ENCODE results near the gene CIBAR2.

CIBAR2 gene

DNA sequence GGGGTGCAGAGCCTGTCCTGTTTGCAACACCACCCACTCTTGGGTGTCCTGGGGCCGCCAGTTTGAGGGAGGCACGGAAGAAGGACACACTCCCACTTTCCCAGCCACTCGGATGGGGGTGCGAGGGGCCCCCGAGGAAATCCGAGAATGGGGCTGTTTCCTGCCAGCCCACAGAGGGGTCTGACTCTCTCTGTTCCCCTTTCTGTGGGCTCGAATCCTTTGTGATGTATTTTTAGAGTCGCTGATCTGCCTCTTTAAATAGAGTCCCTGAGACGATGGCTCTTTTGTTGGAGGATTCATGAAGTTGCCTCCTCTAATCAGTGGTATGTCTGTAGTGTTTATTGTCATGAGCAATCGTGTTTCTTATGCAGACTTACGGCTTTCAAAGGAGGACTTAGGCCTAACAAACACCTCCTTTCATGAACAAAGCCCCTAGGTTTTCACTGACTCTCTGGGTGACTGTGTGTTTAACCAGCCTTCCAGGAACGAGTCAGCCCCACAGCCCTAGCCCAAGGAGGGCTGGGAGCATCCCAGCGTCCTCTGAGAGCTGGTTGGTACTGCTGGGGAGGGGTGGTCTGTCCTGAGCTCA lies 29.1 kb downstream of the CIBAR2 start:
- no peak for DNase-seq (ENCODE audit: low read depth)

DNA sequence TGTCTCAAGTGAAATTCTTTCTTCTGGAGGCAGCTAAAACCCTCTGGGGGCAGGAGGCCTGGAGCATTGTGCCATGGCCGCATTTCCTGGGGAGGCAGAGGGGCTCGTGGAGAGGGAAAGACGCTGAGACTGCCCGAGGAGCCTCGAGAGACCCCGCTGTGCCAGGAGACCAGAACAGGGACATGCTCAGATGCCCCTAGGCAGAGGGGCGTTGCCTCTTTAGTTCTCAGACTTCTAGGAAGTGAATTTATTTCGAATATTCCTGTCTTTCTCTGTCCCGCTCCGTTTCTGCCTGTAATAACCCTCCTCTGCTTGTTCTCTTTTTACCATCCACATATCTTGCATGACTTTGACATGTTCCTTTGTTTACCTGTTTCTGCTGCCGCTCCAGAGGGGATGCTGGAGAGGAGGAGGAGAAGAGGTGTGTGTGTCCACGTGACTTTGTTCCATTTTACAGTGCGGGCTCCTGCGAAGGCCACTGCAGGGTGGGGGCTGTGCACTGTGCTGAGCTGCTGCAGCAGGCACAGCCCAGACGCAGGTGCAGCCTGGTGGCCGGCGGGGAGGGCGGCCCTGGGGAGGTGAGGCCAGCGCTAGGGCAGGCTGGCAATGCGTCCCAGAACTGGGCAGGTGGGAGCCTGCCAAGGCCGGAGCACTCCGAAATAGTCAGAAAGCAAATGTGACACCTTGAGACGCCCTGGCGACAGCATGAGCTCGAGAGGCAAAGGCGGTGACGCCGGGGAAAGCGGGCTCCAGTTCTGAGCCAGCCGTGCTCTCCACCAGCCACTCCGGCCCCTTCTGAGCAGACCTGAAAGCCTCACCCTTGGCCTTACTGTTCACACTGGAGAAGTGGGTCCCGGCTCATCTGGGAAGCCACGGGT lies 29.9 kb downstream of the CIBAR2 start:
- no peak for DNase-seq (ENCODE audit: low read depth)

DNA sequence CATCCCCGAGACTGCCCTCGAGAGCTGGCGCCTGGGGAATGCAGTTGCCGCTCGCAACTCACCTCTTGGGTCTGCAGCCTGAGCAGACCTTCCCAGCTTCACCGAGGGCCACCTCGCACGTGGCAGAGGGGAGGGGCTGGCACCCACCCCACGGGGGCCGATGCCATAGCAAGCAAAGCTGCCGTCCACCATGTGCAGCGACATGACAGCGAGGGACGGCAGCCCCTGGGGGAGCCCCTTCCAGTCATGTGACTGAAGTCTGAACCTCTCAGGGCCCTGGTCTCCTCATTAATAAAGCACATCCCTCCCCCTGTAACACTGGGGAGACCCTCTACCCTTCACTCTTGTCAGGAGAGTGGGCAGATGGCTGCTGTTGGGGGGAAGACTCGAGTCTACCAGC lies 30.5 kb downstream of the CIBAR2 start:
- no peak for DNase-seq (ENCODE audit: low read depth)

DNA sequence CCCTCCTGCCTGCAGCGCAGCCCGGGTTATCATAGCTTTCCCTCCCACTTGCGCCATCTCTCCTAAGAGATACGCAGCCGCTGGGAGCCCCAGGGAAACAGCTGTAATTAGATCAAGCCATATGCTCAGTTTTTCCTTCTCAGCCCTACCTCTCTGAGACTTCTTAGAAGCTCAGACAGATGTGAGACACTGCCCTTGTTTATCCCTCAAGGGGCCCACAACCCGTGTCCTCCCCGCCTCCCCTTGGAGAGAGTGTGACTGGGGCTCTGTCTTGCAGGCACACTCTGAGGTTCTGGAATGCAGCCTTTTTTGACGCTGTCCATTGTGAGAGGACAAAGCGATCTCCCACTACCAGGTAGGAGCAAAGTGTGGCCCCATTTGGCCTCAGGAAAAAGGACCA lies 31.2 kb downstream of the CIBAR2 start:
- no peak for DNase-seq (ENCODE audit: low read depth)

DNA sequence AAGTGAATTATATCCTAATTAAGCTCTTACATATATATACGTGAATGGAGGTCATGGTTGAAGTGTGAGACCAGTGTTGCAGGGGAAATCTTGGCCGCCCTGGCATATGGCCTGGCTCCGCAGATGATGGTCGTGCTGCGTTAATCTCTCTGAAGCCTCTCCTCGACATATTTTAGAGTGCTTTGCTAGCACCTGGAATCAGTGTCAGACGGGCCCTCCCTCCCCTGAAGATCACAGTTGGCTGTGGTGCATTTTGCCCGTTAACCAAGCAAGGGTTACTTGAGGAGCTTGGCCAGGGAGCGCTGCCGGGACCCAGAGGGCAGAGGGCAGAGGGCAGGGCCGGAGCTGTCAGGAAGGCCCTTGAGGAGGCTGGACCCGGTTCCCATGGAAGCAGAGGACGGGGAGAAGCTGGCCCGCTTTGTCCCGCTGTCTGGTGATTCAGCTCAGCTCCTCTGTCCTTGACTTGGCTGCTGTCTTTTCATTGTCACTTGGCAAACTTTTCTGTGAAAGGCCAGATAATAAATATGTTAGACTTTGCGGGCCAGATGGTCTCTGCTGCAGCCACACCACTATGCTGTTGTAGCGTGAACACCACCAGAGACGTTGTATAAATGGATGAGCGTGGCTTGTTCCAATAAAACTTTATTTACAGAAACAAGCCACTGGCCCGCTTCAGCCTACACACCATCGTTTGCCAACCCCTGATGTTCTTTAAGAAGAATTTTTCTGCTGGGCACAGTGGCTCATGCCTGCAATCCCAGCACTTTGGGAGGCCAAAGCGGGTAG lies 32.3 kb downstream of the CIBAR2 start:
- DNase-seq (ENCODE audit: low read depth), result no peak

DNA sequence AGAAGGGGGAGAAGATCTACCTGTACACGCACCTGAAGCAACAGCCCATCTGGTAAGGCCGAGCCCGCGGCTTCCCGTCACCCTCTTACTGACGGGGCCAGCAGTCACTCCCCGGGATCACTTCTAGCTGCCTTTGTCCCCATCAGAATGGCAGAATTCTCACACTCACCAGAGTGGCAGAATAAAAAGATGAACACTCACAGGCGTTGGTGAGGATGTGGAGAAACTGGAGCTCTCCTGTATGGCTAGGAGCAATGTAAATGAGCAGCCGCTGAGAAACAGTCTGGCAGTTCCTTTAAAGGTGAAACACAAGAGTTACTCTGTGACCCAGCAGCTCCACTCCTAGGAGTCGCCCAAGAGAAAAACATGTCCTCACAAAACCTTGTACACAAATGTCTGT lies 33.3 kb downstream of the CIBAR2 start:
- no peak for DNase-seq (ENCODE audit: low read depth)

DNA sequence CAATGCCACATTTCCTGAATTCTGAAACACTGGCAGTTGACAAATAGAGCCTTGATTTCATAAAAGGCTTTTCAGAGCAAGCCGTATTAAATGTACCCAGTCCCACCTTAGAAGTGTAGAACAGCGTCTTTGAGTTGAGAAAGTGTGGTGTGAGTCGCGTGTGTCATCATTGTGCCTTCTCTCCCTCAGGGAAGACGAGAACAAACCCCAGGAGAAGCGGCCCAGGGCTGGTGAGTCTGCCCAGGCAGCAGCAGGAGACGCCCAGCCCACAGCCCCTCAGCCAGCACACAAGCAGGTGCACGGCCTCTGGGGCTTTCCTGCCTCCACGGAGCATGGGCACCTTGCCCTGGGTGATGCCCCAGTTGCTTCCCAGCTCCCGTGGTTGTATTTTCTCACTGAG lies 34.0 kb downstream of the CIBAR2 start:
- no peak for DNase-seq (ENCODE audit: low read depth)

DNA sequence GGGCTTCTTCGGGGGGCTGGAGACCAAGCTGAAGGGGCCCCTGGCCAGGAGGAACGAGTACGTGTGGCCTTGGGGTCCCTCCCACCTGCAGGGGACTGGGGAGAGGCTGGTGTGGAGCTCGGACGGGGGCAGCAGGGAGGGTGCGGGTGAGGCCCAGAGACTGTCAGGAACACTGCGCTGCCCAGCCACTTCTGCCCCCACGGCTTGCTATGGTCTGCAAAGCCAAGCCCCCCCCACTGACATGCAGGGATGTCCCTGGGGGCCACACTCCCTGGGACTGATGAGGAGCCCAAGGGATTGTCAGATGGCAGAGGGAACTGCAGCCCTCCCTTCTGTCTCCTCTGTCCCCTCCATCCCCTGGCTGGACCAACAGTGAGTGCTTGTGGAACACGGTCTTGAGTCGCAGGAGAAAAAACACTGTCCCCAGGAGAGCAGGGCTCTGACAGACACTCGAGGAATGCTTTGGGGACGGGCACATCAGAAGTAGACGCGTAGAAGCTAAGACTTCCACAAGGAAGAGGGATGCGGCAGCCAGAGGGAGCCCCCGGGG lies 34.6 kb downstream of the CIBAR2 start:
- no peak for DNase-seq (ENCODE audit: low read depth)

DNA sequence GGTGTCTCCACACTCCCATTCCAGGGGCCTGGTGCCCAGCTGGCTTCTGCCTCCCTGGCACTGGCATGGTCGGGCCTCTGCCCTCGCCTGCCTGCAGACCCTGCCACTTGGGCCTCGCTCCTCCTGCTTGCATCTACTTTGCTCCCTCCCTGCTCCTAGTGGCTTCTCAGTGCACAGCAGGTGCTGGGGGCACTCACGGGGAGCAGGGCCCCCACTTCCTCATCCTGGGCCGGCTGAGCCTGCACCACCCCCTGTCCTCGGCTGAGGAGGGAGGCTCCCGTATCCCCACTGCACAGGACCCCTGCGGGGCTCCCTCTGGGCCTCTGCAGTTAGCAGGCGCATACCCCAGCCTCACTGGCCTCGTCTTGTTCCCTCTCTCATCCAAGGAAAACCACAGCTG lies 35.2 kb downstream of the CIBAR2 start:
- no peak for DNase-seq (ENCODE audit: low read depth)

DNA sequence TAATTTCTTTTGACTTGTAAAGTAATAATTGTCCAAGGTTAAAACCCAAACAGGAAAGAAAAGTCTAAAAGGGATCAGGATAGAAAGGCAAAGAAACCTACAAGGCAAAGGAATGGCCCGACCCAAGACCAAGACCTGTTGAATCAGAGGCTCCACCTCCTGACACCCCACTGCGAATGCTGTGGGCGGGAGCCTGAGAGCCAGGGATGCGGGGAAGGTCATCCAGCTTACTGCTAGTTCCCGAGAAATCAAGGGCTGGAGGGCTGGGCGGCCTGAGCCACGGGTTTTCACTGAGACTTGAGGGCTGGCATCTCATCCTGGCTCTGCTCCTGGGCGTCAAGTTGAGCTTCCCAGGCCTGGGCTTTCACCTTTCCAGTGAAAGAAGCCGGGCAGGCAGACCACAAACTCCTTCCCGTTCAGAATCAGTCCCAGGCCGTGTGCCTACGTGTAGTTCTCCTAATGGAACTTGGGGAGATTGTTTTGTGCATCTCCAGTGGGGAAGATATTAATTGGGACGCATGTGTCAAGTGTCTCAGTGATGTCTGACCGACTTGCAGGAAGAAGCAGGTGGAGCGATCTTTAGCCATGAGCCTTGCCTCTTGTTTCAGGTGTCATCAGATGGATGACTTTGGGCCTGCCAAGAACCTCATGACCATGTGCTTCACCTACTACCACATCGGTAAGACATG lies 36.9 kb downstream of the CIBAR2 start:
- DNase-seq (ENCODE audit: low read depth), result no peak

DNA sequence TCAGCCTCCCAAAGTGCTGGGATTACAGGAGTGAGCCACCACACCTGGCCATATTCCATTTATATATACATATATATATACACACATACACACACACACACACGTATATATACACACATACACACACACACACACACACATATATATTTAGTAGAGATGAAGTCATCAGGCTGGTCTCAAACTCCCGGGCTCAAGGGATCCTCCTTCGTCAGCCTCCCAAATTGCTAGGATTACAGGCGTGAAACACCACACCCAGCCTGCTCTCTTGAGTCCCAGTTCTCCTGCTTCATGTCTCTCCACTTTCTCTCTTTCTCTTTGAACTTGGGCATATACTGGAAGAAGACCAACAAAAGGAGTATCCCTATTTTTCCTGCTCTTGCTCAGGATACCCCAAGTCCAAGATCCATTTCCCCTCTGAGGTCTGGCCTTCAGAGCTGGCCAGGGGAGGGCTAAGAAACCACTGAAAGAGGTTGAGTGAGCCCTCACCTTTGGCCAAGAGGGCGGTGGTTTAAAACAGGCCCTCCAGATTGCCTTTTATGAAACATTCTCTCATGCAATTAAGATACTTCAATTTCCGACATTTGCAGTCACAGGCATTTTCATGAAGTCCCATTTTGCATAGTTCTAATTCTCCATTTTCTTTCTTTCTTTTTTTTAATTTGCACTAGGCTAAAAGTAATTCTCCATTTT lies 37.9 kb downstream of the CIBAR2 start:
- no peak for DNase-seq (ENCODE audit: low read depth)

DNA sequence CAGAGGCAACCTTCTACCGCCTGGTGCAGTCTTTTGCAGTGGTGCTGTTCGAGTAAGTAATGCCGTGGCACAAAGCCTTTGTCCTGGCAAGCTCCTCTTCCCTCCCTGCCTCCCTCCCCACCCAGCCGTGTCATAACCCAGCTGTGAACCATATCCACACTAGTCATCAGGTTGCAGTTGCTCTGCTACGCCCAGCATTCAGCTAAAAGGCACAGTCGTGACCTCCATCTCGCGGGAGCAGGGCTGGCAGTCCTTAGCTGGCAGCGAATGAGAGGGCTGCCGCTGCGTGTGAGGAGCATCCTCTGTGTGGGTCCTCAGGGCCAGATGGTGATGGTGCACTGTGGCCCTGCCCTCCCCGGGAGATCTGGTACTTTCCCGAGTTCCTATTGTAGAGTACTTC lies 39.3 kb downstream of the CIBAR2 start:
- no peak for DNase-seq (ENCODE audit: low read depth)

DNA sequence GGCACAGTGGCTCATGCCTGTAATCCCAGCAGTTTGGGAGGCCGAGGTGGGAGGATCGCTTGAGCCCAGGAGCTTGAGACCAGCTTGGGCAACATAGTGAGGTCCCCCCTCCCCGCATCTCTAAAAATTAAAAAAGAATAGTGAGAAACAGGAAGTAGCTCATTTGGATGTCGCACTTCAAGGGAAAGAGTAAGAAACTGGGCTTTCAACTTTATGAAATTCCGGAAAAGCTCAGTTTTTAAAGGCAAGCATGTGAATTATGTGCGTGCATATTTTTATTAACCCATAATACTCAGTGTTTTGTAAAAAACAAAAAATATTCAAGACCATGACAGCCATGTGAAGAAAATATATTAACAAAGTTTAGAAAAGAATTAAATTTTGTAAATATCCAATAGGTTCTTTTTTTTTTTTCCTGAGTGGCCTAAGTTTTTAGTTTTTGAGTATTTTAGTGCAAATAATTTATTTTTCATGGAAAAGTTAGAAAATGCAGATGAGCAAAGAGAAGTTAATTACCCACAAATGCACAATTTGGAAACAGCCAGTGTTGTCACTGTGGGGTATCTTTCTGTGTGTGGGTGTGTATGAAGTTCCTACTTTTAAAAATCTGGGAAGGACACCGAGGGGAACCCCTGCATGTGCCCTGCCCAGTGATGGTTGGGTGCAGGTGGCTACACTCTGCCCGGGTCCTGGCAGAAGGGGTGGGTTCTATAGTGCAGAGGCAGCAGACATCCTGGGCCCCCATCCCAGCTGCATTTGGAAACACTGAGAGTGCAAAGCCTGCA lies 40.0 kb downstream of the CIBAR2 start:
- DNase-seq (ENCODE audit: low read depth), result no peak

DNA sequence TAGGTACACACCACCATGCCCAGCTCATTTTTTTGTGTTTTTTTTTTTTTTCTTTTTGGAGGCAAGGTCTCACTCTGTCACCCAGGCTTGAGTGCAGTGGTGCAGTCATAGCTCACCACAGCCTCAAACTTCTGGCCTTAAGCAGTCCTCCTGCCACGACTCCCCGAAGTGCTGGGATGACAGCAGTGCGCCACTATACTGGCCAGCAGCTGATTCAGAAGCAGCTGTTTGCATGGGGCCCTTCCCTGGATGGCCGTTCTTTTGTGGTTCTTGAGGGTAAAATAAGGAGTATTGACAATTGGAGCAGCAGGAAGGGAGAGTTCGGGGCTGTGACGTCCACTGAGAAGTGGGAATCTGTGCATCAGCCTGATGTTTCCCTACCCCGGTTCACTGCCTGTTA lies 43.1 kb downstream of the CIBAR2 start:
- DNase-seq (ENCODE audit: low read depth), result no peak

DNA sequence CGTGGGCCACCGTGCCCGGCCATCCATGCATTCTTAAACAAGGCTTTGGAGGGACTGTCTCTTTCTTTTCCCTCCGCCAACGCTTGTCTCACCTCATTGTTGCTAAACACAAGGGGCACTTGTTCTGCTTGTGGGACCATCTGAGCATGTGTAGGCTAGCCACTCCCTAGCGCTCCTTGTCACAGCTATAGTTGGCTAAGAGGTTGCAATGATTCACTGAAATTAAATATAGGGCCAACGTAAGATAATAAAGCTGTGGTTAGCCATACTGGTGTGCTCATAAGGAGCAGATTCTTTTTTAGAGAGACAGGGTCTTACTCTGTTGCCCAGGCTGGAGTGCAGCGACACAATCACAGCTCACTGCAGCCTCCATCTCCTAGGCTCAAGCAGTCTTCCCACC lies 43.5 kb downstream of the CIBAR2 start:
- no peak for DNase-seq (ENCODE audit: low read depth)

DNA sequence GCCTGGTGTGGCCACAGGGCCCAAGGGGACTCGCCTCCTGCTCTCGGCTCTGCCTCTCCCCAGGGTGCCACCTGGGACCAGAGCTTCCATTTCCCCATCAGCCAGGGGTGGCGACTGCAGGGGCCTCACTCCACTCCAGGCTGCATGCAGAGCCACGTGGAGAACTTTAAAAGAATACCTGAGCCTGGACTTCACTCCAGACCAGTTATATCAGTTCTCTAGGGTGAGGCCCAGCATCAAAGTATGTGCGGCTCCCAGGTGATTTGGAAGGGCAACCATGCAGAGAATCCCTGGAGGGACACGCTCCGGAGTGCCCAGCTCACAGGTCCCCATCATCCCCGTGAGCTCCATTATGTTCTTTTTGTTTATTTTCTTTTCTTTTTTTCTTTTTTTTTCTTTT lies 44.8 kb downstream of the CIBAR2 start:
- DNase-seq (ENCODE audit: low read depth), result no peak

DNA sequence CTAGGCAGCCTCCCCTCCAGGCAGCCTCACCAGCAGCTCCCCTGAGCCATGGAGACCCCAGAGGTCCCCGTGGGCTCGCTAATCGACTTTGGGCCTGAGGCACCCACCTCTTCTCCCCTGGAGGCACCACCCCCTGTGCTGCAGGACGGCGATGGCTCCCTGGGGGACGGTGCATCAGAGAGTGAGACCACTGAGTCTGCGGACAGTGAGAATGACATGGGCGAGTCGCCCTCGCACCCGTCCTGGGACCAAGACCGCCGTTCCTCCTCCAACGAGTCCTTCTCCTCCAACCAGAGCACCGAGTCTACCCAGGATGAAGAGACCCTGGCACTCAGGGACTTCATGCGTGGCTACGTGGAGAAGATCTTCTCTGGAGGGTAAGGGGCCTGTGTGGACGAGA lies 45.2 kb downstream of the CIBAR2 start:
- no peak for DNase-seq (ENCODE audit: low read depth)

DNA sequence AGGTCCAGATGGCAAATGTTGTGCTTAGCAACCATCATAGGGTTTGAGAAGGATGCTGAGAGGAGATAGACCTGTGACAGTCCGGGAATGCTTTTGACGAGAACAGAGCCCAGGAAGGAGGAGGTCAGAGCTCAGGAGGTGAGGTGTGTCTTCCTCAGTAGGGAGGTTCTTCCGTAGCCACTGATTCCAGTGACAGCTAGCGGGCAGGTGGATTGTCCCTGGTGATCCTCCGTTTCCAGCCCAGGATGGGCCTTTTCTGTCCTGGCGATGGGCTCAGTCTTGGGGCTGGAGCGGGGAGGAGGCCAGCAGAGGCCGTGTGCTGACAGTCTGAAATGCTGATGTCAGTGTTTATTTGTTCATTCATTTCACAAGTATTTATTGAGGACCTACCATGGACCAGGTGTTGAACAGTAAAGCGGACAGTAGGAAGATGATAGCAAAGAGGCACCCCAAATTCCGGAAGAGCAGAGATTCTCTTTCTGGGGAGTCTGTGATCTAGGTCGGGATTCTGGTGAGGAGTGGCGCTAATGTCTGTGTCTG lies 45.9 kb downstream of the CIBAR2 start:
- DNase-seq (ENCODE audit: low read depth), result no peak

DNA sequence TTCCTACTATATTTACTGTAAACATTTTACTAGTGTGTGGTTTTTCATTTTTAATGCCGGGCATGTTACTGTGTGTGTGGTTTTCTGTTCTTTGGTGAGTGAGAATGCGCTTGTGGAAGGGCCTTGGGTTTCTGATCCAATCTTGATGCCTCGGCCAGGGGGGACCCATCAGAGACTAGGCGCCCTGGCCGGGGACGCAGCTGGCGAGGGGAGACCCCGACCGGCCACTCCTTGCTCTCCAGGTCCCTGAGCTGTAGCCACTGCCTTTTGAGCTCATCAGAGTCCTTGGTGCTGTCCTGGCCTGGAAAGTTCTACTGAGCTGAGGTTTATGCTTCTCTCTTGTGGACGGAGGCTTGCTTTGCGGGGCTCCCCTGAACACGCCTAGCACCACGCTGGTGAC lies 47.2 kb downstream of the CIBAR2 start:
- no peak for DNase-seq (ENCODE audit: low read depth)

DNA sequence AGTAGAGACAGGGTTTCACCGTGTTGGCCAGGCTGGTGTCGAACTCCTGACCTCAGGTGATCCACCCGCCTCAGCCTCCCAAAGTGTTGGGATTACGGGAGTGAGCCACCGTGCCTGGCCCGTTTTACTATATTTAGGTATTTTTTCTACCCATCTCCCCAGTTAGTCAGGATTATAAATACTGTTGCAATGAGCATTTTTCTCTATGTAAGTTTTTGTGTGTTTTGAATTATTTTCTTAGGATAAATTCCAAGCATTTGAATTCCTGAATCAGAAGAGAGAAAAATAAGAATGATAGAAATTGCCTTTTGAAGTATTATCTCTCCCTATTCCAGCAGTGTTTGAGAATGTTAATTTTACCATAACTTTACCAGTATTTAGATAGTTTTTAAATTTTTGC lies 48.1 kb downstream of the CIBAR2 start:
- DNase-seq (ENCODE audit: low read depth), result no peak

DNA sequence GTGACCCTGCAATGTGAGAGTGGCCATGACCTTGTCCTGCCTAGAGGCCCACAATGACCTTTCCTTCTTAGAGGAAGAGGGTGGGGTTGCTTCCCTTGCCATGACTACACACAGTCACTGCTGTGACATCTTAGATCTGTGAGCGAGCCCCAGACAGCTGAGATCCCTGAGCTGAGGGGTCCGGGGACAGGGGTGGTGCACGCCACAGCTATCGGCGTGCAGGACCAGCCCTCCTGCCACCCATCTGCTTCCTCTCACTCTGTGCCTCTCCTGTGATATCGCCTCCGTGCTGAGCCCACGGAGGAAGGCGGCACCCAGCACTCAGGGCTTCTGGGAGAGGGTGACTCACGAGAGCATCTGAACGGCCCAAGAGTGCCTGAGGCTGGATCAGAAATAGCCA lies 49.4 kb downstream of the CIBAR2 start:
- DNase-seq (ENCODE audit: low read depth), result no peak

All from stimulated activated CD8-positive, alpha-beta memory T cell treated with anti-CD3 and anti-CD28 coated beads, Interleukin-12 subunit alpha, Interleukin-12 subunit beta, amount 100 ng/mL, for 4 hours (primary cell).